ENCODE data around the gene TRIM59.
A peak's percentile ranks its signal among the peaks of the same experiment; 100 is the strongest.

Gene TRIM59

DNA sequence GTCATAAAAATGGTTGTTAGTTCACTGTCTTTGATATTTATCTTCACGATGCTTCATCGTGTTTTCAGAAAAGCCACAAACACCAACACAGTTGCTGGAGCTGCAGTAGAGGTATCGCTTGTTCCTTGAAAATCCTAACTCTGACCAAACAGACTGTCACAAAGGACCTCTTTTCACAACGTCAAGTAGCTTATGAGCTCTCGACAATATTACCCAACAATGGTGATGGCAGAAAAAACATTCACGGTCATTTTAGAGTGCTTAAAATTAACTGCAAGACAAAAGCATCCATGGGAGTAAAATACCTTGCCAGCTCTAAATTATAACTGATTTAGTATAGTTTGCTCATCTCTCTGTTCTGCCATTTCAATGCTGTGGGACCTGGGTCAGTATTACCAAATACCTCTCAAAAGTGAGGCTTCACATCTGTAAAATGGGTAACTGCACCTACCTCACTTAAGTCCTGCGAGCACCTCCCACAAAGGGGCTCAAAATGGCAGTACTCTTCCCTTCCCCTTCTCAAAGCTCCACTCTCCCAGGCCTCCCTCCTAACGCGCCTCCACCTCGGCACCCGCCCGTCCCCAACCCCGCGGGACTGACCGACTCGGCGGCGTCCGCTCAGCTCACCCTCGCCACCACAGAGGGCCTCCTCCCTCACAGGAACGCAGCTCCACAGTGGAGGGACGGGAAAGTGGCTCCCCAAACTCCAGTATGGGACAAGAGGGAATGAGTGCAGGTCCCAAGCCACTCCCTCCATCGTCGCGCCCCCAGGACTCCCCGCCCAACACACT, 546 bp downstream of the TRIM59 start (continued):
- TF ChIP-seq, protein P1, sequence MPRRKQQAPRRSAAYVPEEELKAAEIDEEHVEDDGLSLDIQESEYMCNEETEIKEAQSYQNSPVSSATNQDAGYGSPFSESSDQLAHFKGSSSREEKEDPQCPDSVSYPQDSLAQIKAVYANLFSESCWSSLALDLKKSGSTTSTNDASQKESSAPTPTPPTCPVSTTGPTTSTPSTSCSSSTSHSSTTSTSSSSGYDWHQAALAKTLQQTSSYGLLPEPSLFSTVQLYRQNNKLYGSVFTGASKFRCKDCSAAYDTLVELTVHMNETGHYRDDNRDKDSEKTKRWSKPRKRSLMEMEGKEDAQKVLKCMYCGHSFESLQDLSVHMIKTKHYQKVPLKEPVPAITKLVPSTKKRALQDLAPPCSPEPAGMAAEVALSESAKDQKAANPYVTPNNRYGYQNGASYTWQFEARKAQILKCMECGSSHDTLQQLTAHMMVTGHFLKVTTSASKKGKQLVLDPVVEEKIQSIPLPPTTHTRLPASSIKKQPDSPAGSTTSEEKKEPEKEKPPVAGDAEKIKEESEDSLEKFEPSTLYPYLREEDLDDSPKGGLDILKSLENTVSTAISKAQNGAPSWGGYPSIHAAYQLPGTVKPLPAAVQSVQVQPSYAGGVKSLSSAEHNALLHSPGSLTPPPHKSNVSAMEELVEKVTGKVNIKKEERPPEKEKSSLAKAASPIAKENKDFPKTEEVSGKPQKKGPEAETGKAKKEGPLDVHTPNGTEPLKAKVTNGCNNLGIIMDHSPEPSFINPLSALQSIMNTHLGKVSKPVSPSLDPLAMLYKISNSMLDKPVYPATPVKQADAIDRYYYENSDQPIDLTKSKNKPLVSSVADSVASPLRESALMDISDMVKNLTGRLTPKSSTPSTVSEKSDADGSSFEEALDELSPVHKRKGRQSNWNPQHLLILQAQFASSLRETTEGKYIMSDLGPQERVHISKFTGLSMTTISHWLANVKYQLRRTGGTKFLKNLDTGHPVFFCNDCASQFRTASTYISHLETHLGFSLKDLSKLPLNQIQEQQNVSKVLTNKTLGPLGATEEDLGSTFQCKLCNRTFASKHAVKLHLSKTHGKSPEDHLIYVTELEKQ (tag by site-specific recombination; IDR thresholded peaks at IDR 0.05; ENCODE audit: borderline replicate concordance), result no peak
- no peak for TF ChIP-seq FEZF1 (tag by site-specific recombination; IDR thresholded peaks at IDR 0.05)
- 0 out of 2 replicates have a peak, but pooled peaks have one; percentile 54 for TF ChIP-seq ZNF24 (tag by site-specific recombination; IDR thresholded peaks at IDR 0.05)
- TF ChIP-seq ZNF843 (tag by site-specific recombination; IDR thresholded peaks at IDR 0.05), result peak; percentile 14; the same call in 1 of the 2 replicates
- TF ChIP-seq ZNF311 (tag by site-specific recombination; IDR thresholded peaks at IDR 0.05; ENCODE audit: borderline replicate concordance), result no peak
- TF ChIP-seq ZNF416 (tag by site-specific recombination; IDR thresholded peaks at IDR 0.05), result no peak
- TF ChIP-seq ZNF114 (tag by site-specific recombination; IDR thresholded peaks at IDR 0.05), result no peak
- no peak for TF ChIP-seq ZNF571 (tag by site-specific recombination; IDR thresholded peaks at IDR 0.05)
- TF ChIP-seq ZNF146 (tag by site-specific recombination; IDR thresholded peaks at IDR 0.05), result no peak
- TF ChIP-seq GLIS1 (tag by site-specific recombination; IDR thresholded peaks at IDR 0.05), result peak; percentile 36; the same call in 1 of the 2 replicates
- TF ChIP-seq, protein P2, sequence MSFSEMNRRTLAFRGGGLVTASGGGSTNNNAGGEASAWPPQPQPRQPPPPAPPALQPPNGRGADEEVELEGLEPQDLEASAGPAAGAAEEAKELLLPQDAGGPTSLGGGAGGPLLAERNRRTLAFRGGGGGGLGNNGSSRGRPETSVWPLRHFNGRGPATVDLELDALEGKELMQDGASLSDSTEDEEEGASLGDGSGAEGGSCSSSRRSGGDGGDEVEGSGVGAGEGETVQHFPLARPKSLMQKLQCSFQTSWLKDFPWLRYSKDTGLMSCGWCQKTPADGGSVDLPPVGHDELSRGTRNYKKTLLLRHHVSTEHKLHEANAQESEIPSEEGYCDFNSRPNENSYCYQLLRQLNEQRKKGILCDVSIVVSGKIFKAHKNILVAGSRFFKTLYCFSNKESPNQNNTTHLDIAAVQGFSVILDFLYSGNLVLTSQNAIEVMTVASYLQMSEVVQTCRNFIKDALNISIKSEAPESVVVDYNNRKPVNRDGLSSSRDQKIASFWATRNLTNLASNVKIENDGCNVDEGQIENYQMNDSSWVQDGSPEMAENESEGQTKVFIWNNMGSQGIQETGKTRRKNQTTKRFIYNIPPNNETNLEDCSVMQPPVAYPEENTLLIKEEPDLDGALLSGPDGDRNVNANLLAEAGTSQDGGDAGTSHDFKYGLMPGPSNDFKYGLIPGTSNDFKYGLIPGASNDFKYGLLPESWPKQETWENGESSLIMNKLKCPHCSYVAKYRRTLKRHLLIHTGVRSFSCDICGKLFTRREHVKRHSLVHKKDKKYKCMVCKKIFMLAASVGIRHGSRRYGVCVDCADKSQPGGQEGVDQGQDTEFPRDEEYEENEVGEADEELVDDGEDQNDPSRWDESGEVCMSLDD (tag by site-specific recombination; IDR thresholded peaks at IDR 0.05), result peak; percentile 71
- TF ChIP-seq YY1 (tag by site-specific recombination; IDR thresholded peaks at IDR 0.05), result peak; percentile 60; the same call in 1 of the 2 replicates
- no peak for TF ChIP-seq ZNF707 (tag by site-specific recombination; IDR thresholded peaks at IDR 0.05)
- peak; percentile 84; the same call in 1 of the 2 replicates for TF ChIP-seq ZNF2 (tag by site-specific recombination; IDR thresholded peaks at IDR 0.05)
- TF ChIP-seq ZBTB48 (tag by site-specific recombination; IDR thresholded peaks at IDR 0.05), result peak; percentile 60; the same call in 1 of the 2 replicates
- TF ChIP-seq, protein P3, sequence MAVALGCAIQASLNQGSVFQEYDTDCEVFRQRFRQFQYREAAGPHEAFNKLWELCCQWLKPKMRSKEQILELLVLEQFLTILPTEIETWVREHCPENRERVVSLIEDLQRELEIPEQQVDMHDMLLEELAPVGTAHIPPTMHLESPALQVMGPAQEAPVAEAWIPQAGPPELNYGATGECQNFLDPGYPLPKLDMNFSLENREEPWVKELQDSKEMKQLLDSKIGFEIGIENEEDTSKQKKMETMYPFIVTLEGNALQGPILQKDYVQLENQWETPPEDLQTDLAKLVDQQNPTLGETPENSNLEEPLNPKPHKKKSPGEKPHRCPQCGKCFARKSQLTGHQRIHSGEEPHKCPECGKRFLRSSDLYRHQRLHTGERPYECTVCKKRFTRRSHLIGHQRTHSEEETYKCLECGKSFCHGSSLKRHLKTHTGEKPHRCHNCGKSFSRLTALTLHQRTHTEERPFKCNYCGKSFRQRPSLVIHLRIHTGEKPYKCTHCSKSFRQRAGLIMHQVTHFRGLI (tag by site-specific recombination; IDR thresholded peaks at IDR 0.05), result no peak
- TF ChIP-seq, protein P4, sequence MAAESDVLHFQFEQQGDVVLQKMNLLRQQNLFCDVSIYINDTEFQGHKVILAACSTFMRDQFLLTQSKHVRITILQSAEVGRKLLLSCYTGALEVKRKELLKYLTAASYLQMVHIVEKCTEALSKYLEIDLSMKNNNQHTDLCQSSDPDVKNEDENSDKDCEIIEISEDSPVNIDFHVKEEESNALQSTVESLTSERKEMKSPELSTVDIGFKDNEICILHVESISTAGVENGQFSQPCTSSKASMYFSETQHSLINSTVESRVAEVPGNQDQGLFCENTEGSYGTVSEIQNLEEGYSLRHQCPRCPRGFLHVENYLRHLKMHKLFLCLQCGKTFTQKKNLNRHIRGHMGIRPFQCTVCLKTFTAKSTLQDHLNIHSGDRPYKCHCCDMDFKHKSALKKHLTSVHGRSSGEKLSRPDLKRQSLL (tag by site-specific recombination; IDR thresholded peaks at IDR 0.05), result no peak
- TF ChIP-seq, protein P5, sequence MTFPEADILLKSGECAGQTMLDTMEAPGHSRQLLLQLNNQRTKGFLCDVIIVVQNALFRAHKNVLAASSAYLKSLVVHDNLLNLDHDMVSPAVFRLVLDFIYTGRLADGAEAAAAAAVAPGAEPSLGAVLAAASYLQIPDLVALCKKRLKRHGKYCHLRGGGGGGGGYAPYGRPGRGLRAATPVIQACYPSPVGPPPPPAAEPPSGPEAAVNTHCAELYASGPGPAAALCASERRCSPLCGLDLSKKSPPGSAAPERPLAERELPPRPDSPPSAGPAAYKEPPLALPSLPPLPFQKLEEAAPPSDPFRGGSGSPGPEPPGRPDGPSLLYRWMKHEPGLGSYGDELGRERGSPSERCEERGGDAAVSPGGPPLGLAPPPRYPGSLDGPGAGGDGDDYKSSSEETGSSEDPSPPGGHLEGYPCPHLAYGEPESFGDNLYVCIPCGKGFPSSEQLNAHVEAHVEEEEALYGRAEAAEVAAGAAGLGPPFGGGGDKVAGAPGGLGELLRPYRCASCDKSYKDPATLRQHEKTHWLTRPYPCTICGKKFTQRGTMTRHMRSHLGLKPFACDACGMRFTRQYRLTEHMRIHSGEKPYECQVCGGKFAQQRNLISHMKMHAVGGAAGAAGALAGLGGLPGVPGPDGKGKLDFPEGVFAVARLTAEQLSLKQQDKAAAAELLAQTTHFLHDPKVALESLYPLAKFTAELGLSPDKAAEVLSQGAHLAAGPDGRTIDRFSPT (tag by site-specific recombination; IDR thresholded peaks at IDR 0.05), result no peak
- TF ChIP-seq ZNF623 (tag by site-specific recombination; IDR thresholded peaks at IDR 0.05), result no peak
- TF ChIP-seq, protein P6, sequence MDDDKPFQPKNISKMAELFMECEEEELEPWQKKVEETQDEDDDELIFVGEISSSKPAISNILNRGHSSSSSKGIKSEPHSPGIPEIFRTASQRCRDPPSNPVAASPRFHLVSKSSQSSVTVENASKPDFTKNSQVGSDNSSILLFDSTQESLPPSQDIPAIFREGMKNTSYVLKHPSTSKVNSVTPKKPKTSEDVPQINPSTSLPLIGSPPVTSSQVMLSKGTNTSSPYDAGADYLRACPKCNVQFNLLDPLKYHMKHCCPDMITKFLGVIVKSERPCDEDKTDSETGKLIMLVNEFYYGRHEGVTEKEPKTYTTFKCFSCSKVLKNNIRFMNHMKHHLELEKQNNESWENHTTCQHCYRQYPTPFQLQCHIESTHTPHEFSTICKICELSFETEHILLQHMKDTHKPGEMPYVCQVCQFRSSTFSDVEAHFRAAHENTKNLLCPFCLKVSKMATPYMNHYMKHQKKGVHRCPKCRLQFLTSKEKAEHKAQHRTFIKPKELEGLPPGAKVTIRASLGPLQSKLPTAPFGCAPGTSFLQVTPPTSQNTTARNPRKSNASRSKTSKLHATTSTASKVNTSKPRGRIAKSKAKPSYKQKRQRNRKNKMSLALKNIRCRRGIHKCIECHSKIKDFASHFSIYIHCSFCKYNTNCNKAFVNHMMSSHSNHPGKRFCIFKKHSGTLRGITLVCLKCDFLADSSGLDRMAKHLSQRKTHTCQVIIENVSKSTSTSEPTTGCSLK (tag by site-specific recombination; IDR thresholded peaks at IDR 0.05), result no peak
- no peak for TF ChIP-seq ZEB2 (tag by site-specific recombination; IDR thresholded peaks at IDR 0.05)
- TF ChIP-seq ZFP3 (tag by site-specific recombination; IDR thresholded peaks at IDR 0.05; ENCODE audit: low read depth), result no peak
- TF ChIP-seq SCRT1 (tag by site-specific recombination; IDR thresholded peaks at IDR 0.05; ENCODE audit: borderline replicate concordance), result no peak
- peak; percentile 22 for TF ChIP-seq ZFHX2 (tag by site-specific recombination; conservative IDR thresholded peaks at IDR 0.05)
- peak; percentile 96 for TF ChIP-seq ZFP37 (tag by site-specific recombination; IDR thresholded peaks at IDR 0.05)
- 0 out of 2 replicates have a peak, but pooled peaks have one; percentile 60 for TF ChIP-seq TRIM28 (IDR thresholded peaks at IDR 0.05; ENCODE audit: borderline replicate concordance, low read length)
- no peak for TF ChIP-seq ZNF169 (tag by site-specific recombination; IDR thresholded peaks at IDR 0.05)
